ENCODE results near the gene STXBP6.

Gene STXBP6

DNA sequence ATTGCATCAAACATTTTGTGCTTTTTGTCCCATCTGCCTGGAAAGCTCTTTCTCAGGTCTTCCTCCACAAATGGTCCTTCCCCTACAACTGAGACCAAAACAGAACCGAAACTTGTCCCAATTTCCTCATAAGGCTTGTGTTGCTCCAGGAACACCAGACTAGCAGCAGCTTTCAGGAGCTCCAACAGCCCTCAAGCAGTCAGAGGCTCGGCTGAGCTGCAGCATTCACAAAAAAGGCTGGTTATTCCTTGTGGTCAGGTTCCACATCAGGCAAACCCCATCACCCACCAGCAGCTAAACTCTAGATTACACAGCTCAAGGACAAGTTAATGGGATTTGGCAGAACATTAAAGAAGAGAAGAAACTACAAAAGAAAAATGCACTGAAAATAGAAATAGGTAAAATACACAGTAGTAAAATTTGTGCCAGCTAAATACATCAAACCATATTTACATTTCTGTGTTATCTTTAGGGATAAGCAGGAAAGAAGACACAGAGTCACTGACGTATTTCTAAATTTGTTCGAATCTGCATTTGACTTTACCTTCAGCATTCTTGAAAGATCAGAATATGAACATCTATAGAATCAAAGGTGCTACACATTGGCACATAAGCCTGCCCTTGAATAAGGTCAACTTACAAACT is 141.2 kb downstream of the STXBP6 start:
- H3K27ac ChIP-seq, result no peak overlapping the region
- TF ChIP-seq CTCF (IDR thresholded peaks at IDR 0.05), result no peak
- no peak for DNase-seq (ENCODE audit: low spot score)
- H3K4me3 ChIP-seq, result no peak overlapping the region

DNA sequence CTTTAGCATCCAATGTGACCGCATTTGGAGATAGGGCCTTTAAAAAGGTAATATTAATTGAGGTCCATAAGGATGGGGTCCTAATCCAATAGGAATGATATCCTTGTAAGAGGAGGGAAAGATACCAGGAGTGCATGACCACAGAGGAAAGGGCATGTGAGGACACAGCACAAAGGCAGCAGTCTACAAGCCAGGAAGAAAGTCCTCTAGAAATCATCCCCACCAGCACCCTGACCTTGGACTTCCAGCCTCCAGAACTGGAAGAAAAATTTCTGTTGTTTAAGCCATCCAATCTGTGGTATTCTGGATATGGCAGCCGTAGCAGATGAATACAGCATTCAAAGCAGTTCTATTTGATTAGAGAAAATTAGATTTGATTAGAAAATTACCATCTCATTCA is 145.4 kb downstream of the STXBP6 start:
- no peak for DNase-seq (ENCODE audit: low spot score)
- Histone ChIP-seq H3K27ac (no peak overlapping the region), H3K4me3 (no peak overlapping the region)
- no peak for TF ChIP-seq CTCF (IDR thresholded peaks at IDR 0.05)

GRCh38 chr14:24903337-24903736 is 146.6 kb downstream of the STXBP6 start:
- no peak for TF ChIP-seq CTCF (IDR thresholded peaks at IDR 0.05)
- H3K27ac ChIP-seq, result no peak overlapping the region
- DNase-seq (ENCODE audit: low spot score), result no peak
- H3K4me3 ChIP-seq, result no peak overlapping the region

GRCh38 chr14:24900269-24901100 is 149.5 kb downstream of the STXBP6 start:
- H3K4me3 ChIP-seq, result no peak overlapping the region
- no peak for DNase-seq (ENCODE audit: low spot score)
- TF ChIP-seq CTCF (IDR thresholded peaks at IDR 0.05), result no peak
- no peak overlapping the region for H3K27ac ChIP-seq

DNA sequence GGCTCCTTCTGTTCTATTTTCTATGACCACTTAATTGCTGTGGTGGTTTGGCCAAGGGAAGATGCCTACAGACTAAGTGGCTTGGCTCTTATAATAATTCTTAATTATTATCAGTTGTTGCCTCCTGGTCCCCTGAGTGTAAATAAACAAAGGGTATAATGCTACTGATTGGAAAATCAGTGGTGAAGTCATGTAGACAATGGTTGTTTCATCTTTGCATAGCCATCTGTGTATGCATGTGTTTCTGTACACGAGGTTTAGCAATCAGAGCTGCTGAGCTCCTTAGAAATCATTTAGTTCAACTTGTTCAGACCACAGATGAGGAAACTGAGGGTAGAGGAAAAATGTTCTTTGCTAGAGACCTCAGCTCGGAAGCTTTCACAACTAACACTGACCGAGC is 152.2 kb downstream of the STXBP6 start:
- no peak for TF ChIP-seq CTCF (IDR thresholded peaks at IDR 0.05)
- H3K4me3 ChIP-seq, result no peak overlapping the region
- DNase-seq (ENCODE audit: low spot score), result no peak
- H3K27ac ChIP-seq, result no peak overlapping the region

- peak overlapping the region; percentile 27 for H3K4me3 ChIP-seq
These were observed 154.3 kb downstream of the STXBP6 start for GRCh38 chr14:24895622-24896021.

More at GRCh38 chr14:24895622-24896021, 154.3 kb downstream of the STXBP6 start:
- no peak overlapping the region for H3K27ac ChIP-seq
- TF ChIP-seq CTCF (IDR thresholded peaks at IDR 0.05), result no peak
- no peak for DNase-seq (ENCODE audit: low spot score)

Data from coronary artery (tissue), 2 donors.